HCT116 (cell line): ENCODE measurements around the gene GPHN. TPM values are rescaled to one million over a fixed set of nuclear protein-coding genes. Genes with fewer than 3 reads are reported as not detected.

ENCODE experiments used
- ATAC-seq: fragments of 200-7000 bp; cut with Tn5 transposase; 2 replicates; pipeline ENCODE4 v1.9.1; 2020; ENCODE audit warnings: mild to moderate bottlenecking, moderate library complexity
- BruUV-seq: library from RNA; stranded (reverse); fragments of 400-500 nt; replicated peaks from 2 replicates; lab custom pipeline; 2021; lab: Mats Ljungman, UMichigan
- CTCF ChIA-PET: fragments of 300-600 bp; sonication (Branson Sonifier 250); formaldehyde crosslinking; loops from one replicate; lab custom pipeline; 2021; ENCODE audit warnings: antibody characterized with exemption; lab: Charles Lee
- POLR2A ChIA-PET: fragments of 300-600, 350-600 bp; sonication (Branson Sonifier 250); formaldehyde crosslinking; loops from one replicate; lab custom pipeline; 2021; ENCODE audit warnings: antibody characterized with exemption; lab: Charles Lee
- RAD21 ChIA-PET, 2 experiments: fragments of 300-600 bp; sonication (Branson Sonifier 250); formaldehyde crosslinking; loops; one replicate each; lab custom pipeline; 2023; ENCODE audit warnings: low total read pairs in 2 of 2; ENCODE audit not compliant: uncharacterized antibody in 2 of 2, unreplicated experiment in 2 of 2, low non-redundant PET in 1 of 2; lab: Charles Lee
- DNase-seq: peaks from one replicate; pipeline ENCODE4 v3.0.0-alpha.2; 2010; ENCODE audit warnings: low read depth, low spot score
- H2AFZ ChIP-seq: fragments of 200-600 bp; shearing (Covaris generic), sonication (generic); 2 replicates; pipeline ENCODE4 v1.6.1; 2017; ENCODE audit warnings: low read depth, mixed run types, mixed read lengths, antibody characterized with exemption, low read length; ENCODE audit not compliant: poor library complexity, severe bottlenecking
- H3K27ac ChIP-seq: 2 replicates; pipeline ENCODE4 v1.5.1; 2012; ENCODE audit warnings: low read depth, low read length
- H3K27me3 ChIP-seq: fragments of 200-600 bp; sonication (generic); 2 replicates; pipeline ENCODE4 v1.6.1; 2016; ENCODE audit warnings: mixed run types, low read length, mixed read lengths; ENCODE audit not compliant: insufficient read depth
- H3K36me3 ChIP-seq, 2 experiments: fragments of 200-500 bp in 1 of 2; fragments of 200-600 bp in 1 of 2; sonication (Bioruptor generic) in 1 of 2; sonication (generic) in 1 of 2; 2 replicates each; pipeline versions ENCODE4 v1.5.1 to v1.6.1; 2014 to 2016; ENCODE audit warnings: low read length in 2 of 2, inconsistent platforms in 1 of 2, mixed read lengths in 1 of 2, mixed run types in 1 of 2; ENCODE audit not compliant: insufficient read depth in 2 of 2, control insufficient read depth in 1 of 2
- H3K4me1 ChIP-seq, 2 experiments: fragments of 200-600 bp in 1 of 2; sonication (generic) in 1 of 2; 2 replicates each; pipeline versions ENCODE4 v1.5.1 to v1.6.1; 2012 to 2017; ENCODE audit warnings: low read length in 2 of 2, inconsistent platforms in 1 of 2, mild to moderate bottlenecking in 1 of 2, mixed read lengths in 1 of 2, mixed run types in 1 of 2, moderate library complexity in 1 of 2; ENCODE audit not compliant: insufficient read depth in 2 of 2, control insufficient read depth in 1 of 2
- H3K4me2 ChIP-seq: fragments of 200-600 bp; sonication (generic); 2 replicates; pipeline ENCODE4 v1.6.1; 2017; ENCODE audit warnings: mixed run types, low read length, mixed read lengths
- H3K4me3 ChIP-seq, 2 experiments: fragments of 200-600 bp in 1 of 2; sonication (generic) in 1 of 2; replicated peaks in 1 of 2; 2 replicates each; pipeline ENCODE4 v1.5.1; 2011 to 2016; ENCODE audit warnings: low read length in 2 of 2, control low read depth in 1 of 2, low read depth in 1 of 2, mild to moderate bottlenecking in 1 of 2, mixed read lengths in 1 of 2, mixed run types in 1 of 2
- H3K79me2 ChIP-seq: fragments of 200-600 bp; sonication (generic); 2 replicates; pipeline ENCODE4 v1.6.1; 2017; ENCODE audit warnings: mild to moderate bottlenecking, mixed run types, low read length, moderate library complexity, mixed read lengths; ENCODE audit not compliant: insufficient read depth
- H3K9ac ChIP-seq: fragments of 200-600 bp; sonication (generic); 2 replicates; pipeline ENCODE4 v1.6.1; 2016; ENCODE audit warnings: low read length, mixed read lengths
- H3K9me2 ChIP-seq: fragments of 200-600 bp; sonication (generic), shearing (Covaris generic); 2 replicates; pipeline ENCODE4 v1.6.1; 2017; ENCODE audit warnings: mixed run types, mild to moderate bottlenecking, moderate library complexity; ENCODE audit not compliant: insufficient read depth
- H3K9me3 ChIP-seq, 2 experiments: fragments of 200-500 bp in 1 of 2; fragments of 200-600 bp in 1 of 2; sonication (Bioruptor generic) in 1 of 2; sonication (generic) in 1 of 2; 2 replicates each; pipeline ENCODE4 v1.6.1; 2014 to 2017; ENCODE audit warnings: low read length in 2 of 2, mixed read lengths in 2 of 2, inconsistent platforms in 1 of 2, low read depth in 1 of 2, mild to moderate bottlenecking in 1 of 2, mixed run types in 1 of 2, moderate library complexity in 1 of 2; ENCODE audit not compliant: control insufficient read depth in 1 of 2, insufficient read depth in 1 of 2
- H4K20me1 ChIP-seq: fragments of 200-600 bp; sonication (generic), shearing (Covaris generic); 2 replicates; pipeline ENCODE4 v1.6.1; 2017; ENCODE audit warnings: mixed run types, mild to moderate bottlenecking, moderate library complexity; ENCODE audit not compliant: insufficient read depth
- EGR1 ChIP-seq: IDR thresholded peaks from 2 replicates; pipeline ENCODE4 v1.6.1; 2012; ENCODE audit warnings: low read depth
- JUND ChIP-seq: IDR thresholded peaks from 2 replicates; pipeline ENCODE4 v1.6.1; 2012
- POLR2A ChIP-seq: IDR thresholded peaks from 2 replicates; pipeline ENCODE4 v1.7.0; 2011; ENCODE audit warnings: borderline replicate concordance; ENCODE audit not compliant: insufficient read depth, insufficient read length; ENCODE audit errors: extremely low read depth
- REST ChIP-seq: IDR thresholded peaks from 2 replicates; pipeline ENCODE4 v1.6.1; 2012; ENCODE audit warnings: low read depth
- SRF ChIP-seq: IDR thresholded peaks from 2 replicates; pipeline ENCODE4 v1.6.1; 2012; ENCODE audit warnings: low read depth
- ZBTB33 ChIP-seq: IDR thresholded peaks from 2 replicates; pipeline ENCODE4 v1.6.1; 2011; ENCODE audit warnings: mild to moderate bottlenecking, low read length, moderate library complexity; ENCODE audit not compliant: insufficient replicate concordance; ENCODE audit errors: extremely low read depth
- intact Hi-C: fragments of 100-400 bp; cut with micrococcal nuclease; formaldehyde crosslinking; loops from 2 replicates; pipeline ENCODE4 v1.10.0; 2022
- total RNA-seq: library from RNA; stranded (reverse); gene quantifications from one replicate; pipeline ENCODE4 v1.2.1, GENCODE V29; 2021; ENCODE audit not compliant: unreplicated experiment

GPHN gene
- total RNA-seq, 1 experiment from 2014 or later, result 43.8 TPM

GRCh38 chr14:66464261-66464660 is 43.7 kb upstream of the GPHN start:
- Histone ChIP-seq H3K4me1 (no peaks in the 10 kb centered on the region), H3K9me3 (no peaks in the 10 kb centered on the region; a peak in 1 of 4 replicates), H3K27ac (no peak overlapping the region), H3K4me3 (no peak overlapping the region), H3K79me2 (no peaks in the 10 kb centered on the region), H3K9me2 (no peaks in the 10 kb centered on the region), H2AFZ (no peak overlapping the region), H3K9ac (no peak overlapping the region), H3K36me3 (no peaks in the 10 kb centered on the region), H3K27me3 (no peaks in the 10 kb centered on the region), H3K4me2 (no peak overlapping the region), H4K20me1 (no peaks in the 10 kb centered on the region)
- no peak for TF ChIP-seq REST
- TF ChIP-seq EGR1, result no peak
- TF ChIP-seq SRF, result no peak
- TF ChIP-seq JUND, result no peak
- TF ChIP-seq ZBTB33, result no peak
- no peak for TF ChIP-seq POLR2A
- ChIA-PET POLR2A (no interaction called here), RAD21 (no interaction called here), CTCF (no interaction called here)
- BruUV-seq, result no TSS peak
- ATAC-seq (no peak), DNase-seq (no peak)
- intact Hi-C loops, result no loop called here
